ENCODE results near the gene BCL6B. TPM values are rescaled to one million over a fixed set of nuclear protein-coding genes. Genes with fewer than 3 reads are reported as not detected.

The BCL6B gene, protein sequence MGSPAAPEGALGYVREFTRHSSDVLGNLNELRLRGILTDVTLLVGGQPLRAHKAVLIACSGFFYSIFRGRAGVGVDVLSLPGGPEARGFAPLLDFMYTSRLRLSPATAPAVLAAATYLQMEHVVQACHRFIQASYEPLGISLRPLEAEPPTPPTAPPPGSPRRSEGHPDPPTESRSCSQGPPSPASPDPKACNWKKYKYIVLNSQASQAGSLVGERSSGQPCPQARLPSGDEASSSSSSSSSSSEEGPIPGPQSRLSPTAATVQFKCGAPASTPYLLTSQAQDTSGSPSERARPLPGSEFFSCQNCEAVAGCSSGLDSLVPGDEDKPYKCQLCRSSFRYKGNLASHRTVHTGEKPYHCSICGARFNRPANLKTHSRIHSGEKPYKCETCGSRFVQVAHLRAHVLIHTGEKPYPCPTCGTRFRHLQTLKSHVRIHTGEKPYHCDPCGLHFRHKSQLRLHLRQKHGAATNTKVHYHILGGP
- 4.2 and 4.5 TPM in 2 replicates for total RNA-seq (2014; rRNA removed; shearing (Covaris generic))
- 2.1 and 3.3 TPM in 2 replicates for polyA plus RNA-seq (2016; fragmentation: Nextera tagmentation; extraction: Ambion mirVana)
- long read RNA-seq = 0 reads

DNA sequence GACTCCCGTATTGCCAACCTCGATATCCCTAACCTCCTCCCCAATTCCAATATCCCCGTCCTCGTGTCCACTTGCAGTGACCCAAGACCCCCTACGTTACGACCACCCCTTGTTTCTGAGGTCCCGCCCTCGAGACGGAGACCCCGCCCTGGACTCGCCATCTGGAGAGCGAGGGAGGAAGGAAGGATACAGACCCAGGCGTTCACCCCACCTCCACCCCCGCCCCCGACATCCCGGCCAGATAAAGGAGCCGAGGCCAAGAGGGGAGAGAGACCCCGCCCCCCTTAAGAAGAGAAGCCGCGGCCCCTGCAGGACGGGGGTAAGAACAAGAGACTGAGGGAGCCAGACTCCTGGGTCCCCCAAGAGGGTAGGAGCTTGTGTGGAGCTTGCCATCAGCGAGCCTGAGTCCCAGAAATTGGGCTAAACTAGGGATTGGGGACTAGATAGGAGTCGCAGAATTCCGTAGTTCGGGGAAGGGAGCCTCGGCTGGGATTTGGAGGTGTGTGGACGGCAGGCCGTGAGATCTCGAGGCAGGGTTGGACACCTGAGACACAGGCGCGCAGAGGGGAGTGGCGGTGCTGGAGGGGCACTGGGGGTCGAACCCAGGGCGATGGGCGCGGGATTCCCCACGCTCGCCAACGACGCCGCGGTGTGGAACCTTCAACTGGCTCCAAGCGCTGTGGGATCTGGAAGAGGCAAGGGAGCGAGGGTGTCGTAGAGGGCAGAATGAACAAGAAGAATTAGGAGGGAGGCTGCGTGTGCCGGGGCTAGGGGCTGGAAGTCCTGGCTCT, at the start of gene BCL6B:
BCL6B (plus strand) TSS at position 270 of the 791 bp plus-strand sequence. CDS start 622 bp downstream, outside the sequence.
- peak within 1 kb of the TSS; percentile 94 for H3K4me2 ChIP-seq
- peak within 1 kb of the TSS; percentile 99 for H2AFZ ChIP-seq
- H3K27ac ChIP-seq (ENCODE audit: low read depth) = no peak within 1 kb of the TSS
- peaks cover 43% of the 10 kb centered on the region for H3K4me1 Mint-ChIP-seq
- ATAC-seq (peak; percentile 30), DNase-seq (ENCODE audit: low spot score) (peak; percentile 68)
- H3K4me3 ChIP-seq = peak within 1 kb of the TSS; percentile 74
- TF ChIP-seq POLR2AphosphoS5 (IDR thresholded peaks at IDR 0.05; ENCODE audit: low read depth) (no peak), JUNB (IDR thresholded peaks at IDR 0.05; ENCODE audit: unreplicated experiment) (no peak), EZH2 (IDR thresholded peaks at IDR 0.05; ENCODE audit: low read depth, unreplicated experiment) (no peak), CREB1 (CRISPR knock-in tag; IDR thresholded peaks at IDR 0.05; ENCODE audit: low read depth) (no peak), EZH2phosphoT487 (IDR thresholded peaks at IDR 0.05; ENCODE audit: unreplicated experiment) (no peak), NANOG (IDR thresholded peaks at IDR 0.05; ENCODE audit: borderline replicate concordance) (no peak), ZNF114 (CRISPR knock-in tag; IDR thresholded peaks at IDR 0.05) (no peak), ZNF331 (CRISPR knock-in tag; IDR thresholded peaks at IDR 0.05; ENCODE audit: low read depth) (no peak)
- TF ChIP-seq, protein P1, sequence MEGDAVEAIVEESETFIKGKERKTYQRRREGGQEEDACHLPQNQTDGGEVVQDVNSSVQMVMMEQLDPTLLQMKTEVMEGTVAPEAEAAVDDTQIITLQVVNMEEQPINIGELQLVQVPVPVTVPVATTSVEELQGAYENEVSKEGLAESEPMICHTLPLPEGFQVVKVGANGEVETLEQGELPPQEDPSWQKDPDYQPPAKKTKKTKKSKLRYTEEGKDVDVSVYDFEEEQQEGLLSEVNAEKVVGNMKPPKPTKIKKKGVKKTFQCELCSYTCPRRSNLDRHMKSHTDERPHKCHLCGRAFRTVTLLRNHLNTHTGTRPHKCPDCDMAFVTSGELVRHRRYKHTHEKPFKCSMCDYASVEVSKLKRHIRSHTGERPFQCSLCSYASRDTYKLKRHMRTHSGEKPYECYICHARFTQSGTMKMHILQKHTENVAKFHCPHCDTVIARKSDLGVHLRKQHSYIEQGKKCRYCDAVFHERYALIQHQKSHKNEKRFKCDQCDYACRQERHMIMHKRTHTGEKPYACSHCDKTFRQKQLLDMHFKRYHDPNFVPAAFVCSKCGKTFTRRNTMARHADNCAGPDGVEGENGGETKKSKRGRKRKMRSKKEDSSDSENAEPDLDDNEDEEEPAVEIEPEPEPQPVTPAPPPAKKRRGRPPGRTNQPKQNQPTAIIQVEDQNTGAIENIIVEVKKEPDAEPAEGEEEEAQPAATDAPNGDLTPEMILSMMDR (conservative IDR thresholded peaks at IDR 0.05; ENCODE audit: low read depth in 2 of 2) = no peak
- TF ChIP-seq, protein P2, sequence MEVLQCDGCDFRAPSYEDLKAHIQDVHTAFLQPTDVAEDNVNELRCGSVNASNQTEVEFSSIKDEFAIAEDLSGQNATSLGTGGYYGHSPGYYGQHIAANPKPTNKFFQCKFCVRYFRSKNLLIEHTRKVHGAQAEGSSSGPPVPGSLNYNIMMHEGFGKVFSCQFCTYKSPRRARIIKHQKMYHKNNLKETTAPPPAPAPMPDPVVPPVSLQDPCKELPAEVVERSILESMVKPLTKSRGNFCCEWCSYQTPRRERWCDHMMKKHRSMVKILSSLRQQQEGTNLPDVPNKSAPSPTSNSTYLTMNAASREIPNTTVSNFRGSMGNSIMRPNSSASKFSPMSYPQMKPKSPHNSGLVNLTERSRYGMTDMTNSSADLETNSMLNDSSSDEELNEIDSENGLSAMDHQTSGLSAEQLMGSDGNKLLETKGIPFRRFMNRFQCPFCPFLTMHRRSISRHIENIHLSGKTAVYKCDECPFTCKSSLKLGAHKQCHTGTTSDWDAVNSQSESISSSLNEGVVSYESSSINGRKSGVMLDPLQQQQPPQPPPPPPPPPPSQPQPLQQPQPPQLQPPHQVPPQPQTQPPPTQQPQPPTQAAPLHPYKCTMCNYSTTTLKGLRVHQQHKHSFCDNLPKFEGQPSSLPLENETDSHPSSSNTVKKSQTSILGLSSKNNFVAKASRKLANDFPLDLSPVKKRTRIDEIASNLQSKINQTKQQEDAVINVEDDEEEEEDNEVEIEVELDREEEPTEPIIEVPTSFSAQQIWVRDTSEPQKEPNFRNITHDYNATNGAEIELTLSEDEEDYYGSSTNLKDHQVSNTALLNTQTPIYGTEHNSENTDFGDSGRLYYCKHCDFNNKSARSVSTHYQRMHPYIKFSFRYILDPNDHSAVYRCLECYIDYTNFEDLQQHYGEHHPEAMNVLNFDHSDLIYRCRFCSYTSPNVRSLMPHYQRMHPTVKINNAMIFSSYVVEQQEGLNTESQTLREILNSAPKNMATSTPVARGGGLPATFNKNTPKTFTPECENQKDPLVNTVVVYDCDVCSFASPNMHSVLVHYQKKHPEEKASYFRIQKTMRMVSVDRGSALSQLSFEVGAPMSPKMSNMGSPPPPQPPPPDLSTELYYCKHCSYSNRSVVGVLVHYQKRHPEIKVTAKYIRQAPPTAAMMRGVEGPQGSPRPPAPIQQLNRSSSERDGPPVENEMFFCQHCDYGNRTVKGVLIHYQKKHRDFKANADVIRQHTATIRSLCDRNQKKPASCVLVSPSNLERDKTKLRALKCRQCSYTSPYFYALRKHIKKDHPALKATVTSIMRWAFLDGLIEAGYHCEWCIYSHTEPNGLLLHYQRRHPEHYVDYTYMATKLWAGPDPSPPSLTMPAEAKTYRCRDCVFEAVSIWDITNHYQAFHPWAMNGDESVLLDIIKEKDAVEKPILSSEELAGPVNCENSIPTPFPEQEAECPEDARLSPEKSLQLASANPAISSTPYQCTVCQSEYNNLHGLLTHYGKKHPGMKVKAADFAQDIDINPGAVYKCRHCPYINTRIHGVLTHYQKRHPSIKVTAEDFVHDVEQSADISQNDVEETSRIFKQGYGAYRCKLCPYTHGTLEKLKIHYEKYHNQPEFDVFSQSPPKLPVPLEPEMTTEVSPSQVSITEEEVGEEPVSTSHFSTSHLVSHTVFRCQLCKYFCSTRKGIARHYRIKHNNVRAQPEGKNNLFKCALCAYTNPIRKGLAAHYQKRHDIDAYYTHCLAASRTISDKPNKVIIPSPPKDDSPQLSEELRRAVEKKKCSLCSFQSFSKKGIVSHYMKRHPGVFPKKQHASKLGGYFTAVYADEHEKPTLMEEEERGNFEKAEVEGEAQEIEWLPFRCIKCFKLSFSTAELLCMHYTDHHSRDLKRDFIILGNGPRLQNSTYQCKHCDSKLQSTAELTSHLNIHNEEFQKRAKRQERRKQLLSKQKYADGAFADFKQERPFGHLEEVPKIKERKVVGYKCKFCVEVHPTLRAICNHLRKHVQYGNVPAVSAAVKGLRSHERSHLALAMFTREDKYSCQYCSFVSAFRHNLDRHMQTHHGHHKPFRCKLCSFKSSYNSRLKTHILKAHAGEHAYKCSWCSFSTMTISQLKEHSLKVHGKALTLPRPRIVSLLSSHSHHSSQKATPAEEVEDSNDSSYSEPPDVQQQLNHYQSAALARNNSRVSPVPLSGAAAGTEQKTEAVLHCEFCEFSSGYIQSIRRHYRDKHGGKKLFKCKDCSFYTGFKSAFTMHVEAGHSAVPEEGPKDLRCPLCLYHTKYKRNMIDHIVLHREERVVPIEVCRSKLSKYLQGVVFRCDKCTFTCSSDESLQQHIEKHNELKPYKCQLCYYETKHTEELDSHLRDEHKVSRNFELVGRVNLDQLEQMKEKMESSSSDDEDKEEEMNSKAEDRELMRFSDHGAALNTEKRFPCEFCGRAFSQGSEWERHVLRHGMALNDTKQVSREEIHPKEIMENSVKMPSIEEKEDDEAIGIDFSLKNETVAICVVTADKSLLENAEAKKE (CRISPR knock-in tag; IDR thresholded peaks at IDR 0.05) = no peak
- TF ChIP-seq, protein P3, sequence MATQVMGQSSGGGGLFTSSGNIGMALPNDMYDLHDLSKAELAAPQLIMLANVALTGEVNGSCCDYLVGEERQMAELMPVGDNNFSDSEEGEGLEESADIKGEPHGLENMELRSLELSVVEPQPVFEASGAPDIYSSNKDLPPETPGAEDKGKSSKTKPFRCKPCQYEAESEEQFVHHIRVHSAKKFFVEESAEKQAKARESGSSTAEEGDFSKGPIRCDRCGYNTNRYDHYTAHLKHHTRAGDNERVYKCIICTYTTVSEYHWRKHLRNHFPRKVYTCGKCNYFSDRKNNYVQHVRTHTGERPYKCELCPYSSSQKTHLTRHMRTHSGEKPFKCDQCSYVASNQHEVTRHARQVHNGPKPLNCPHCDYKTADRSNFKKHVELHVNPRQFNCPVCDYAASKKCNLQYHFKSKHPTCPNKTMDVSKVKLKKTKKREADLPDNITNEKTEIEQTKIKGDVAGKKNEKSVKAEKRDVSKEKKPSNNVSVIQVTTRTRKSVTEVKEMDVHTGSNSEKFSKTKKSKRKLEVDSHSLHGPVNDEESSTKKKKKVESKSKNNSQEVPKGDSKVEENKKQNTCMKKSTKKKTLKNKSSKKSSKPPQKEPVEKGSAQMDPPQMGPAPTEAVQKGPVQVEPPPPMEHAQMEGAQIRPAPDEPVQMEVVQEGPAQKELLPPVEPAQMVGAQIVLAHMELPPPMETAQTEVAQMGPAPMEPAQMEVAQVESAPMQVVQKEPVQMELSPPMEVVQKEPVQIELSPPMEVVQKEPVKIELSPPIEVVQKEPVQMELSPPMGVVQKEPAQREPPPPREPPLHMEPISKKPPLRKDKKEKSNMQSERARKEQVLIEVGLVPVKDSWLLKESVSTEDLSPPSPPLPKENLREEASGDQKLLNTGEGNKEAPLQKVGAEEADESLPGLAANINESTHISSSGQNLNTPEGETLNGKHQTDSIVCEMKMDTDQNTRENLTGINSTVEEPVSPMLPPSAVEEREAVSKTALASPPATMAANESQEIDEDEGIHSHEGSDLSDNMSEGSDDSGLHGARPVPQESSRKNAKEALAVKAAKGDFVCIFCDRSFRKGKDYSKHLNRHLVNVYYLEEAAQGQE (IDR thresholded peaks at IDR 0.05; ENCODE audit: unreplicated experiment) = no peak
- peak within 1 kb of the TSS; percentile 75 for H3K4me3 Mint-ChIP-seq
- H3K9me3 Mint-ChIP-seq = no peaks in the 10 kb centered on the region; the same call in 2 of the 3 replicates
- no peaks in the 10 kb centered on the region for H3K36me3 ChIP-seq (ENCODE audit: insufficient read depth)
- H4K20me1 ChIP-seq (replicated peaks; ENCODE audit: insufficient read depth) = no peaks in the 10 kb centered on the region; the same call in 1 of the 2 replicates
- no peaks in the 10 kb centered on the region for H3K79me2 ChIP-seq (replicated peaks; ENCODE audit: insufficient read depth)
- peaks cover 6% of the 10 kb centered on the region; the same call in 1 of the 2 replicates for H3F3A ChIP-seq (replicated peaks; ENCODE audit: low read depth)
- no peaks in the 10 kb centered on the region for H3K9me2 ChIP-seq (ENCODE audit: insufficient read depth)
- peaks cover 37% of the 10 kb centered on the region for H3K27me3 Mint-ChIP-seq (ENCODE audit: insufficient read depth, low read depth, poor library complexity)
- peaks cover 37% of the 10 kb centered on the region for H3K4me1 ChIP-seq (ENCODE audit: insufficient read depth)
- peaks cover 34% of the 10 kb centered on the region for H3K27me3 ChIP-seq (ENCODE audit: insufficient read depth)
- no peak within 1 kb of the TSS for H3K27ac Mint-ChIP-seq
- peaks cover 13% of the 10 kb centered on the region for H3K36me3 Mint-ChIP-seq (ENCODE audit: low read depth)

Measured in GM23338 (cell line).